GM12891 (cell line): ENCODE data around the gene EFEMP1.

Experiments used
- POLR2A ChIP-seq: IDR thresholded peaks from 2 replicates; pipeline ENCODE4 v1.6.1; 2011; ENCODE audit warnings: low read depth, low read length, control low read depth
- POLR2AphosphoS5 ChIP-seq: IDR thresholded peaks from 2 replicates; pipeline ENCODE4 v1.6.1; 2011; ENCODE audit warnings: low read depth, low read length, control low read depth
- TAF1 ChIP-seq: IDR thresholded peaks from 2 replicates; pipeline ENCODE4 v1.6.1; 2011; ENCODE audit warnings: low read depth, low read length, control low read depth

- TF ChIP-seq TAF1 (no peak), POLR2A (no peak), POLR2AphosphoS5 (no peak)
Measured at GRCh38 chr2:55846426-55846825, 77.2 kb downstream of the EFEMP1 start.
